BE2C (cell line): ENCODE measurements around the gene ELK3.

ENCODE experiments used
- DNase-seq: peaks from one replicate; pipeline ENCODE4 v3.0.0-alpha.2; 2020
- H3K27me3 ChIP-seq: fragments of 250-450 bp; sonication (Bioruptor Pico); 2 replicates; pipeline ENCODE4 v1.5.1; 2020; ENCODE audit warnings: mild to moderate bottlenecking
- H3K36me3 ChIP-seq: fragments of 250-450 bp; sonication (Bioruptor Pico); 2 replicates; pipeline ENCODE4 v1.5.1; 2020; ENCODE audit warnings: mild to moderate bottlenecking
- H3K4me1 ChIP-seq: fragments of 250-450 bp; sonication (Bioruptor Pico); 2 replicates; pipeline ENCODE4 v1.5.1; 2020
- H3K4me3 ChIP-seq: 2 replicates; pipeline ENCODE4 v1.5.1; 2011; ENCODE audit warnings: low read depth, low read length
- H3K9me3 ChIP-seq: fragments of 250-450 bp; sonication (Bioruptor Pico); 2 replicates; pipeline ENCODE4 v1.5.1; 2020
- CTCF ChIP-seq: IDR thresholded peaks from 2 replicates; pipeline ENCODE4 v1.5.1; 2012; ENCODE audit warnings: mild to moderate bottlenecking, low read depth, low read length

Gene ELK3

GRCh38 chr12:96205908-96206307, 11.7 kb downstream of the ELK3 start:
- no peaks in the 10 kb centered on the region for H3K27me3 ChIP-seq

GRCh38 chr12:96206936-96207662, 12.9 kb downstream of the ELK3 start:
- no peak overlapping the region for H3K4me3 ChIP-seq
- H3K9me3 ChIP-seq: peaks cover 3% of the 10 kb centered on the region
- H3K4me1 ChIP-seq: no peaks in the 10 kb centered on the region
- H3K36me3 ChIP-seq: peaks cover 6% of the 10 kb centered on the region; the same call in 1 of the 2 replicates
- H3K27me3 ChIP-seq: no peaks in the 10 kb centered on the region
- no peak for TF ChIP-seq CTCF
- DNase-seq: no peak

More at GRCh38 chr12:96205908-96206307, 11.7 kb downstream of the ELK3 start:
- Histone ChIP-seq H3K4me3 (no peak overlapping the region), H3K4me1 (no peaks in the 10 kb centered on the region), H3K36me3 (peaks cover 6% of the 10 kb centered on the region; the same call in 1 of the 2 replicates), H3K9me3 (peaks cover 3% of the 10 kb centered on the region)
- DNase-seq: no peak
- TF ChIP-seq CTCF: no peak

GRCh38 chr12:96208346-96208745, 14.2 kb downstream of the ELK3 start:
- Histone ChIP-seq H3K36me3 (peaks cover 5% of the 10 kb centered on the region; the same call in 1 of the 2 replicates), H3K4me1 (no peaks in the 10 kb centered on the region), H3K27me3 (no peaks in the 10 kb centered on the region), H3K9me3 (peaks cover 3% of the 10 kb centered on the region), H3K4me3 (no peak overlapping the region)
- TF ChIP-seq CTCF: no peak
- DNase-seq: no peak

- Histone ChIP-seq H3K4me3 (no peak overlapping the region), H3K36me3 (no peaks in the 10 kb centered on the region; the same call in 1 of the 2 replicates), H3K4me1 (no peaks in the 10 kb centered on the region), H3K27me3 (no peaks in the 10 kb centered on the region), H3K9me3 (peaks cover 3% of the 10 kb centered on the region; the same call in 1 of the 2 replicates)
- no peak for DNase-seq
- TF ChIP-seq CTCF: peak; percentile 26; the same call in 1 of the 2 replicates
These were observed 14.8 kb downstream of the ELK3 start for GRCh38 chr12:96208801-96209549.

- Histone ChIP-seq H3K9me3 (no peaks in the 10 kb centered on the region), H3K4me3 (no peak overlapping the region), H3K4me1 (no peaks in the 10 kb centered on the region), H3K36me3 (no peaks in the 10 kb centered on the region), H3K27me3 (no peaks in the 10 kb centered on the region)
- TF ChIP-seq CTCF: no peak
- DNase-seq: no peak
These were observed 16.3 kb downstream of the ELK3 start for GRCh38 chr12:96210376-96211055.
